G401 (cell line): ENCODE measurements around the gene KLHL40. TPM values are rescaled to one million over a fixed set of nuclear protein-coding genes. Genes with fewer than 3 reads are reported as not detected.

Experiments used
- DNase-seq: peaks from one replicate; pipeline ENCODE4 v3.0.0-alpha.2; 2015; ENCODE audit warnings: low spot score
- in situ Hi-C: cut with HindIII; loops from 2 replicates; pipeline ENCODE4 v1.10.0; 2016; ENCODE audit warnings: low sequenced_read_pairs, mixed read lengths
- total RNA-seq: library from RNA; depleted of rRNA; stranded (reverse); fragments of >200 nt; shearing (Covaris generic); gene quantifications from 2 replicates; pipeline ENCODE4 v1.2.3, GENCODE V29; 2014

The KLHL40 gene
- total RNA-seq, 1 experiment from 2014 or later: not detected

DNA sequence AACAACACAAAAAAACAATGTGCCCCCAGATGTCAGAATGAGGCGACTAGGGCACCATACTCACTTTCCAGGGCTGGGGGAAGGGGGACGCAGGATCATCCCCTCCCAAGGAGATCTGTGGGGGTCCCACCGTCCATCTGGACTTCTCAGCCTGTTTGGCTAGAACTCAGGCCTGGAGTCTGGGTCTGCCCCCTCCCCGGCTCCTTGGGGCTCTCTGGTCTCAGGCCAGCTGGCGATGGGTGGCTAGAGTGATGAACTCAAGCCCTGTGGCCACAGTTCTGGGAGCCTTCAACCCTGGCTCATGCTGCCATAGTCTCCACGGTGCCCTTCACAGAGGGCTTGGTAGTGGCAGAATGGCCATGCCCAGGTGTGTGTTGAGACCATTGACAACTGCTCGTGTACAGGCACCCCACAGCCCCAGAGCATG lies 18.2 kb upstream of the KLHL40 start:
- in situ Hi-C loops: no loop called here
- no peak for DNase-seq

DNA sequence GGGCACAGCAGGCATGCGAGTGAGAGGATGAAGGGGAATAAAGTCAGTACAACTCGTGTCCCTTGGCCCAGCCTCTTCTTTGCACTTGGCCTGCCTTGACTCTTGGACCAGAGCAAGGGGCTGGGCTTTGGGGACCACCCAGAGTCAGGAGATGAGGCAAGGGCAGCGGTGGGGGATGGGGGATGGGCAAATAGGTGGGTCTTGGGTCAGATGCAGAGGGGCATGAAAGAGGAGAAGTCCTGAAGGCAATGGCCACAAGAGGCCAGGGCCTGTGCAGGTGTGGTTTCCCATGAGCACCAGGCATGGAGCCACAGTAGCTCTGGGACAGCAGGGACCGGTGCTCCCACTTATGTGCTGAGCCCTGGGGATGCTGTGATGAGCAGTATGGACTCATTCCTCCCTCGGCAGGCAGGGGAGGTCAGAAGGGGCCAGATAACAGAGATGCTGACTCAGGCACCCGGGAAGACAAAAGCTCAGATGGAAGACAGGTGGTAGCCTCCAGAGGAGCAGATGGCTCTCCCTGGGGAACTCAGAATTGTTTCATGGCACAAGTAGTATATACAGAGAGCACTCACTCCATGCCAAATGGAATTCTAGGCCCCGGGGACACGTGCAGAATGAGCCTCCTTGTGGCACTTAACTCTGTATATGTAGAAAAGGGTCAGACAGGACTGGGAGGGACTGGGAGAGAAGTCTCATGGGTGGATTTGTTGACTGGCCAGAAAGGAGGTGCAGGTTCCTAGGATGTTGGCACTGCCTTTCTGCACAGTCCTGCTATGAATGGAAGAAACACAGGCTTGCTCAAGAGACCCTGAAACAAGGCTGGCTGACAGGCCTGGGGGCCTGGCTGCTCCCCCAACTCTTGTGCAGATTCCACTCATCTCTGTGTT lies 17.6 kb upstream of the KLHL40 start:
- in situ Hi-C loops: no loop called here
- DNase-seq: peak; percentile 84

DNA sequence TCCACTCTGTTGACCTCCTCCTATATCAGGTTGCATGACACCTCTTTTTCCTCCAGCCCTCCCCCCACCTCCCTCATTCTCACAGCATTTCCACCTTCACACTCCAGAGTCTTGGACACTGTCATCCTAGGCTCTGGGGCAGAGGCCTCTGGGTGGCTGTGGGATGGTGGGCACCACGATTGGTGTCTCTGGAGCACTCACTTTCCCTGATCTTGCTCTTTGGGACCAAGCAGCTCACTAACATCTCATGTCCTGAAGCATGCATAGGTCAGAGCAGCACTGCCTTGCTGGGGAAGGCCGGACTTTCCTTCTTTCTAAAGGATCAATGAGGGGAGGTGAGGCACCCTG lies 16.9 kb upstream of the KLHL40 start:
- DNase-seq: no peak
- in situ Hi-C loops: no loop called here

DNA sequence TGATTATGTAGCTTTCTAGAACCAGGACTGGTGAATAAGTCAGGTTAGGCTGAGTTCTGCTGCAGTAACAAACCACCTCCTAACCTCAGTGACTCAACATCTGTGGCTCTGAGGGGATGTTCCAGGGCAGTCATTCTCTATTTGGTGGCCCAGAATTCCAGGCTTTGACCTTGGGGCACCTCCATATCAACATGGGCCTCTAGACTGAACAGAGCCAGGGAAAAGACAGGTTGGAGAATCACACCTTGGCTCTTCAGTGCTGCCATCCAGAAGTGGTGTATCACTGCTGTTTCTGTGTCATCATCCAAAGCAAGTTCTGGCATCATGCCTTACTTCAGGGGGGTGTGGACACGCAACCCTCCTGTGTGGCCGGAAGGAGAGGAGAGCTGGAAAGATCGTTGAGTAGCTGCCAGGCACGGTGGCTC lies 16.5 kb upstream of the KLHL40 start:
- no peak for DNase-seq
- in situ Hi-C loops: no loop called here

DNA sequence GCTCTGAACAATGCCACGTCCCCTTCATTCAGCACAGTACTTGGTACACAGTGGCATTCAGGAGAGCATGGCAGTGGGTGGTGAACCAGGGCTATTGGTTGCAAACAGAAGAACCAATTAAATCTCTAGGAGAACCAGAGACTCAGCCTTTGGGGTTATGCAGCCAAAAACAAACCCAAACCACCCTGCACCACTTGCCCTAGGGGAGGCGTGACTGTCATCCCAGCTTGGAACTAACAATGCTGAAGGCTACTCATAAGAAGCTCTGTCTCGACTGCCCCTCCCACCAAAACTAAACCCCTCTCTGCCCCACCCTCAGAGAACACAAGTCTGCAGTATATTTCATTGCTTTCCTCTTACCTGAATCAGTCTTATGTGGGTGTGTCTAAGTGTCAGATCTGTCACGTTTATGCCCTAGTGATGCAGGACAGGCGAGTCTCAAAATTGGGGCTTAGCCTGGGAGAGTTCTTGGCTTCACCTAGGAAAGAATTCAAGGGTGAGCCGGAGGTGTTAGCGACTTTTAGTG lies 15.2 kb upstream of the KLHL40 start:
- in situ Hi-C loops: no loop called here
- DNase-seq: no peak

DNA sequence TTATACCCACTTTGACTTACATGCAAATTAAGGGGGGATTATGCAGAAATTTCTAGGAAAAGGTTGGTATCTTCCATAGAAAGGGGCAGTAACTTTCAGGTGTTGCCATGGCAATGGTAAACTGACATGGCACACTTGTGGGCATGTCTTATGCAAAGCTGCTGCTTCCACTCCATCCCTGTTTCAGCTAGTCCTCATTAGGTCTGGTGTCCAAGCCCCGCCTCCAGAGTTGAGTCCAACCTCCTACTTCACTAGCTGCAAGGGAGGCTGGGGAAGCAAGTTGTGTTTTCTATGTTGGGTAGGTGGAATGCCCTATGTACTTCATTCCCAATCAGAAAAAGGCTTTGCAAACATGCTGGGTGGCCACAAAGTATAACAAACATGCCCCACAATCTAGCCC lies 14.7 kb upstream of the KLHL40 start:
- DNase-seq: no peak
- in situ Hi-C loops: no loop called here

DNA sequence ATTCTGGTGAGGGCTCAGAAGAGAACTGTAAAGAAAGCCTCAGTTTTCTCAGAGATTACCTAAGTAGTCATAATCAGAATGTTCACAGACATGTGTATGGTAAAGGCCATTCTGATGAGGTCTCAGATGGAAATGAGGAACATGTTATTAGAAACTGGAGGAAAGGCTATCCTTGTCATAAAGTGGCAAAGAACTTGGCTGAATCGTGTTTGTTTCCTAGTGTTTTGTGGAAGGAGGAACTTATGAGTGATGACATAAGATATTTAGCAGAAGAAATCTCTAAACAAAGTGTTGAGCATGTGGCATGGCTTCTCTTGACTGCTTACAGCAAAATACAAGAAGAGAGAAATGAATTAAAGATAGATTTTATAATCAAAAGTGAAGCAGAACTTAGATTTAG lies 12.8 kb upstream of the KLHL40 start:
- in situ Hi-C loops: no loop called here

DNA sequence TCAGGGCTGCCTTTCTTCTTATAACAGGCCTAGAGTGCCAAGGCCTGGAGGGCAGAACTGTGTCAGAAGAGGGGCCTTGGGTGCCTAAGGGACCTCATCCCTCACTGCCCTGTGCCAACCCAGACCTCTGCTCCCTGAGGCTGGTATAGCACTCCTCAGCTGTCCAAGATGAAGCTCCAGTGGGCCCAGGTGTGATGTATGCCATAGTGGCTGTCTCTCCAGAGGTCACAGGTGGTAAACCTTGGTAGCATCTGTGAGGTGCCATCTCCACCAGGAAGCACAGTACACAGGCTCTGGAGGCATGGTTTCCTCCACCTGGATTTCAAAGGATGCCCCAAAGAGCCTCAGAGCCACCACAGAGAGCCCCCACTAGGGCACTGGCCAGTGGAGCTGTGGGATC lies 12.3 kb upstream of the KLHL40 start:
- DNase-seq: no peak
- in situ Hi-C loops: no loop called here

More for the DNA sequence above, 12.8 kb upstream of the KLHL40 start:
- no peak for DNase-seq

DNA sequence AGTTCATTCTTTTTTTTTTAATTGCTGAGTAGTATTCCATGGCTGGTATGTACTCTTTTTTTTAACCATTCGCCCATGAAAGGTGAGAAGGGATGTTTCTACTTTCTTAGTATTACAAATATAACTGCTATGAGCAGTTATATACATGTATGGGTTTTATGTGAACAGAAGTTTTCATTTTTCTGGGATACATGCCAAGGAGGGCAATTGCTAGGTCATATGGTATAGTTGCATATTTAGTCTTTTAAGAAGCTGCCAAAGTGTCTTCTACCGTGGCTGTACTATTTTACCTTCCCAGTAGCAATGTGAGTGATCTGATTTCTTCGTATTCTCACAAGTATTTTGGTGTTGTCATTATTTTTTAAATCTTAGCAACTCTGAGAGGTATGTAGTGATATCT lies 11.2 kb upstream of the KLHL40 start:
- no peak for DNase-seq
- in situ Hi-C loops: no loop called here

DNA sequence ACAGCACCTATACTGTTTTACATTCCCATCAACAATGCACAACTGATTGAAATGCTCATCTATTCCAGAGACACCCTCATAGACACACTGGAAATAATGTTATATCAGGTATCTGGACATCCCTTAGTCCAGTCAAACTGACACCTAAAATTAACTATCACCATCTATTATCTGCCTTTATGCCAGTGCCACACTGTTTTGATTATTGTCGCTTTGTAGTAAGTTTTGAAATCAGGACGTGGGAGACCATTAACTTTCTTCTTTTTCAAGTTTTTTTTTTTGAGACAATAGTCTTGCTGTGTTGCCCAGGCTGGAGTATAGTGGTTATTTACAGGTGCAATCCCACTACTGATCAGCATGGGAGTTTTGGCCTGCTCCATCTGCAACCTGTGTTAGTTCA lies 9.4 kb upstream of the KLHL40 start:
- in situ Hi-C loops: no loop called here
- DNase-seq: no peak

DNA sequence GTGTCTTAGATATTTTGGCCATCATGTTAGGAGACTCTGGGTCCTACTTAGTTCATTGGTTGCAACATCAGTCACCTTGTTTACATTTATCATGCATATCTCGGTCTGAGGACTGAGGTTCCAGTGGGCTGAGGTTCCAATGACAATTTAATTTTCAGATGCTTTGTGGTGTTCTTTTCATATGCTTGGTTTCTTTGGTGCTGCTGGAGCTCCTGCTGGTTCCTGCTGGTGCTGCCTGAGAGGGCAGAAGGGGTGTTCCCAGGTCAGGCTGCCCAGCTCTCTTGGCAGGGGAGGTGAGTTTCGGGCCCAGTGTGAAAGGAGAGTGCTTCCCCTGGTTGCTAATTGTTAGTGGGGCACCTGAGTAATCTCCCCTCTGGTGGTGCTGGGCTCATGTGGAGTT lies 6.9 kb upstream of the KLHL40 start:
- in situ Hi-C loops: no loop called here
- no peak for DNase-seq

DNA sequence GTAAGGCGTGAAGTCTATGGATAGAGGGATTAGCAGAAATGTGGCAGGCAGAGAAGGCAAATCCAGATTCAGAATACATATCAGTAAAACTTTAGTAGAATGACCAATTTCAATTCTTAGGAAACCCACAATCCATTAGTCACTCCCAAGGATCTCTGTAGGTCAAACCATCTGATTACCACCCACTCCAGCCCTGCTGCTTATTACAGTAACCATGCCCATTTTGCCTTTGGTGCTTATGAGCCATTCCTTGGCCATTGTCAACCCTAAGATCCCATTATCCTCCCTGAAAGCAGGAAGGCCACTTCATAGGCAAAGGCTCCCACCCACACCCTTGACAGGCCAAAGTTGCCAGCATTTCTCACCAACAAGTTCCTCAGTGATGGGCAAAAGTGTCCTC lies 5.1 kb upstream of the KLHL40 start:
- in situ Hi-C loops: no loop called here
- DNase-seq: no peak

DNA sequence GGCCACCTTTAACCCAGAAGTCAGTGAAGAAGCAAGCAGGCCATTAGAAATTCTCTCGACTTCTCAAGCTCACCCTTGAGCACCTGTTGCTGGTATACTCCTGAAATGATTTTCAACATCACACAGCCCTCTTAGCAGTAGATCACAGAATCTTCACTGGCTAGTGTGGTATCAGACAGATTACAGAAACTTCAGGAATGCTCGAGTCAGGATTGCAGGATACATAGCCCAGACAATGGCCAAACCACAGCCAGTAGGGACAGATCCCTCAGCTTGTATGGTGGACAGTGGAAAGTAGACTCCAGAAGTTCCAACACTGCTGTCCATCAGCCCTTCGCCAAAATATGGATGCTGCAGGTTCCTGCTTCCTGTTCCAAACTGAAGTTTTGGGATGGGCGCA lies 4.5 kb upstream of the KLHL40 start:
- no peak for DNase-seq
- in situ Hi-C loops: no loop called here

DNA sequence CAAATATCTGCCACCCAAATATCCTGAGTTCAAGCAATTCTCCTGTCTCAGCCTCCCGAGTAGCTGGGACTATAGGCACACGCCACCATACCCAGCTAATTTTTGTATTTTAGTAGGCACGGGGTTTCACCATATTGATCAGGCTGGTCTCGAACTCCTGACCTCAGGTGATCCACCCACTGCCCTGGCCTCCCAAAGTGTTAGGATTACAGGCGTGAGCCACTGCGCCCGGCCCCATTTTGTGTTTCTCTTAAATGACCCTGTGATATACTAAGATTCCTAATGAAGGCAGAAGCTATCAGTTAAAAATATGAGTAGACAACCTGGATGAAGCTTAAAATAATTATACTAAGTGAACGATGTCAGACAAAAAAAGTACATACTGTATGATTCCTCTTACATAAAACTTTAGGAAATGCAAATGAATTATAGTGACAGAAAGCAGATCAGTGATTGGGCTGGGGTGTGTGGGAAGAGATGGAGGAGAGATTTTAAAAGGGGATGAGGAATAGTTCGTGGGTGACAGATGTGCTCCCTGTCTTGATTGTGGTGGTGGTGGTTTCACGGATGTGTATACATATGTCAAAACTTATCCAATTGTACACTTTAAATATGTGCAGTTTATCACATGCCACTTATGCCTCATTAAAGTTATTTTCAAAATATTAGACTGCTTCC lies 3.8 kb upstream of the KLHL40 start:
- DNase-seq: no peak

DNA sequence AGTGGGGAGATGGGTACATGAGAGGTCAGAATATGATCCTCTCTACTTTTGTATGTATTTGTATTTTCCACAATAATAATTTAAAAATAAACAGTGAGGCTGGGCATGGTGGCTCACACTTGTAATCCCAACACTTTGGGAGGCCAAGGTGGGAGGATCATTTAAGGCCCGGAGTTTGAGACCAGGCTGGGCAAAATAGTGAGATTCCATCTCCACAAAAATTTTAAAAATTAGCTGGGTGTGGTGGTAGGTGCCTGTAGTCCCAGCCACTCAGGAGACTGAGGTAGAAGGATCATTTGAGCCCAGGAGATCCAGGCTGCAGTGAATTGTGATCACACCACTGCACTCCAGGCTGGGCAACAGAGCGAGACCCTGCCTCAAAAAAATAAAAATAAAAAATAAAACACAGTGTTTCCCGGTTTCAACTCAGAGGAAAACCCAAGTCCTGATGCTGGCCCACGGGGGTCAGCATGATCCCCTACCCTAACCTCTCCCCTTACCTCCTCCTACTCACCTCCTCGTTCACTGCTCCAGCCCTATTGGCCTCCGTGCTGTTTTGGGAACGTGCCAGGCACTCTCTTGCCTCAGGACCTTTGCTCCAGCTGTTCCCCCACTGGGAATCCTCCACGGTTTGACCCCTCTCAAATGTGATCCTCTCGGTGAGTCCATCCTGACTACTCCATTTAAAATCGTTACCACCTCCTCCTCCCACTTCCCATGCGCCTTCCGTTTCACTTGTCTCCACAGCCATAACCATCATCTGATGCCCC lies 2.9 kb upstream of the KLHL40 start:
- in situ Hi-C loops: no loop called here
- DNase-seq: no peak

More for the DNA sequence above, 3.8 kb upstream of the KLHL40 start:
- in situ Hi-C loops: no loop called here

DNA sequence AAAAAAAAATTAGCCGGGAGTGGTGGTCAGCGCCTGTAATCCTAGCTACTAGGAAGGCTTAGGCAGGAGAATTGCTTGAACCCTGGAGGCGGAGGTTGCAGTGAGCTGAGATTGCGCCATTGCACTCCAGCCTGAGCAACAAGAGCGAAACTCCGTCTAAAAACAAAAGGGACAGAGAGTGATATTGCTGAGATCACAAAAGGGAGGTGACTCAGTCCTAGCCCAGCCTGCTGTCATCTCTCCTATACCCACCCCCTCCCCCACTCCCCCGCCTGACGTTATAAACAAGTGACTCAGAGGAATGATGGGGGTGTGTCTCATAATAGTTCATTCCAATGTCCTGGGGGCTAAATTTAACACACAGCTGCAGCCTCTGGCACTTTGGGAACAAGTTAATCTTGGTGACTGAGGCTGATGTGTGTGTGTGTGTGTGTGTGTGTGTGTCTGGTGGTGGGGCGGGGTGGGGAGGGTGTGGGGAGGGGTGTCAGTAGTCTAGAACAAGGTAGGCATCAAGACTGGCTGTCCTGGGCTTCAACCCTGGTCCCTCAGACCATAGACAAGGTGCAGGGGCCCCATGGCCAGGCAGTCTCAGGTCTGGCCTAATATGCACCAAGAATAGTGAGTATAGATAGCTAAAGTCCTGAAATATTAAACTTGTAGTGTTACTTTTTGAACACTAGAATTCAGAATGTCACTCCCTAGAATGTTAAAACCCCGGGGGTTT lies 1.3 kb upstream of the KLHL40 start:
- no peak for DNase-seq
- in situ Hi-C loops: no loop called here

DNA sequence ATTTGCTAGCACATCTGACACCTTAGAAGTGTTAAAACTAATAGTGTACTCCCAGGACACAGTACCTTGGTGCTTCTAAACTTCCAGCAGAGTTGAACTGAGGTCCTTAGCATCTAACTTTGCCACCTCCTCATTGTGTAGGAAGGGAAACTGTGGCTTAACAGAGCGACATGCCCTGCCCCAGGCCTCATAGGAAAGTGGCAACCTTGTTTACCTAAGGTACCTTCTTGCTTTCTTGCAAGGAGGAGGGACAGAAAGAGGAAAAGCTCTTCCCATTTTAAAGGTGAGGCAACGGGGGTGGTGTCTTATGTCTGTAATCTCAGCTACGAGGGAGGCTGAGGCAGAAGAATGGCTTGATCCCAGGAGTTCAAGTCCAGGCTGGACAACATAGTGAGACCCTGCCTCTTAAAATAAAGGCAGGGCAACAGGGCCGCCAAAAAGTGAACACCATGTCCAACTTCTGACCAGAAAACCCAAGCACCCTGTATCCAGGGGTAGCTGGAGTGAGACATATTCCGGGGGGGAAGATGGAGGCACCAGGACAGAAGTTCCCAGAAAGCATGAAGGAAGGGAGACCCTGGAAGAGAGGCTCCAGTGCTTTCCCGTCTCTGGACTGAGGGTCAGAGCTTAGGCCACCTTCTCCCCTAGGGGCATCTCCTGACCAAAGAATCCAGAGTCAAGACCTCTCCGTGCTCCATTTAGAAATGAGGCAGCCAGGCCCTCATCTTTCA lies 540 bp upstream of the KLHL40 start:
- in situ Hi-C loops: no loop called here
- no peak for DNase-seq
